HEK293 (cell line): Measurements from ENCODE around the gene HES7.

Source experiments
- EGR2 ChIP-seq: fragments of 450-650 bp; formaldehyde crosslinking; IDR thresholded peaks from 2 replicates; pipeline ENCODE4 v1.5.1; 2016; ENCODE audit warnings: low read depth, missing biosample characterization, missing genetic modification characterization
- GLI4 ChIP-seq: fragments of 450-650 bp; formaldehyde crosslinking; IDR thresholded peaks from 2 replicates; pipeline ENCODE4 v1.5.1; 2016; ENCODE audit warnings: missing biosample characterization, missing genetic modification characterization
- INSM2 ChIP-seq: fragments of 450-650 bp; formaldehyde crosslinking; IDR thresholded peaks from 2 replicates; pipeline ENCODE4 v1.5.1; 2016; ENCODE audit warnings: missing biosample characterization, missing genetic modification characterization
- KLF16 ChIP-seq: fragments of 450-650 bp; formaldehyde crosslinking; IDR thresholded peaks from 2 replicates; pipeline ENCODE4 v1.5.1; 2017; ENCODE audit warnings: missing biosample characterization, missing genetic modification characterization
- MZF1 ChIP-seq: fragments of 450-650 bp; formaldehyde crosslinking; IDR thresholded peaks from 2 replicates; pipeline ENCODE4 v1.5.1; 2017; ENCODE audit warnings: missing biosample characterization, missing genetic modification characterization, borderline replicate concordance
- SP7 ChIP-seq: fragments of 450-650 bp; formaldehyde crosslinking; IDR thresholded peaks from 2 replicates; pipeline ENCODE4 v1.5.1; 2016; ENCODE audit warnings: missing biosample characterization, missing genetic modification characterization
- ZBTB20 ChIP-seq: fragments of 450-650 bp; formaldehyde crosslinking; IDR thresholded peaks from 2 replicates; pipeline ENCODE4 v1.5.1; 2016; ENCODE audit warnings: missing biosample characterization, missing genetic modification characterization
- ZIC2 ChIP-seq: fragments of 450-650 bp; formaldehyde crosslinking; IDR thresholded peaks from 2 replicates; pipeline ENCODE4 v1.5.1; 2016; ENCODE audit warnings: missing biosample characterization, missing genetic modification characterization
- ZNF157 ChIP-seq: fragments of 450-650 bp; formaldehyde crosslinking; IDR thresholded peaks from 2 replicates; pipeline ENCODE4 v1.5.1; 2016; ENCODE audit warnings: missing biosample characterization, missing genetic modification characterization
- ZNF223 ChIP-seq: fragments of 450-650 bp; formaldehyde crosslinking; IDR thresholded peaks from 2 replicates; pipeline ENCODE4 v1.5.1; 2016; ENCODE audit warnings: missing biosample characterization, missing genetic modification characterization
- ZNF248 ChIP-seq: fragments of 450-650 bp; formaldehyde crosslinking; IDR thresholded peaks from 2 replicates; pipeline ENCODE4 v1.5.1; 2017; ENCODE audit warnings: missing biosample characterization, missing genetic modification characterization
- ZNF335 ChIP-seq: fragments of 450-650 bp; formaldehyde crosslinking; conservative IDR thresholded peaks from 2 replicates; pipeline ENCODE4 v1.5.1; 2016; ENCODE audit warnings: missing biosample characterization, missing genetic modification characterization
- ZNF423 ChIP-seq: fragments of 450-650 bp; formaldehyde crosslinking; IDR thresholded peaks from 2 replicates; pipeline ENCODE4 v1.5.1; 2016; ENCODE audit warnings: missing biosample characterization, missing genetic modification characterization
- ZNF488 ChIP-seq: fragments of 450-650 bp; formaldehyde crosslinking; IDR thresholded peaks from 2 replicates; pipeline ENCODE4 v1.5.1; 2016; ENCODE audit warnings: missing biosample characterization, missing genetic modification characterization
- ZNF501 ChIP-seq: fragments of 450-650 bp; formaldehyde crosslinking; IDR thresholded peaks from 2 replicates; pipeline ENCODE4 v1.5.1; 2016; ENCODE audit warnings: missing biosample characterization, missing genetic modification characterization
- ZNF514 ChIP-seq: fragments of 450-650 bp; formaldehyde crosslinking; IDR thresholded peaks from 2 replicates; pipeline ENCODE4 v1.5.1; 2016; ENCODE audit warnings: missing biosample characterization, missing genetic modification characterization
- ZNF549 ChIP-seq: fragments of 450-650 bp; IDR thresholded peaks from 2 replicates; pipeline ENCODE4 v1.5.1; 2018; ENCODE audit warnings: missing biosample characterization, missing genetic modification characterization, mild to moderate bottlenecking, inconsistent platforms, moderate library complexity
- ZNF585B ChIP-seq: fragments of 450-650 bp; formaldehyde crosslinking; IDR thresholded peaks from 2 replicates; pipeline ENCODE4 v1.5.1; 2016; ENCODE audit warnings: missing biosample characterization, missing genetic modification characterization
- ZNF621 ChIP-seq: fragments of 450-650 bp; formaldehyde crosslinking; IDR thresholded peaks from 2 replicates; pipeline ENCODE4 v1.5.1; 2017; ENCODE audit warnings: missing biosample characterization, missing genetic modification characterization
- ZNF639 ChIP-seq: fragments of 450-650 bp; formaldehyde crosslinking; IDR thresholded peaks from 2 replicates; pipeline ENCODE4 v1.5.1; 2016; ENCODE audit warnings: missing biosample characterization, missing genetic modification characterization
- ZNF701 ChIP-seq: fragments of 450-650 bp; formaldehyde crosslinking; IDR thresholded peaks from 2 replicates; pipeline ENCODE4 v1.5.1; 2016; ENCODE audit warnings: missing biosample characterization, missing genetic modification characterization
- ZNF791 ChIP-seq: fragments of 450-650 bp; formaldehyde crosslinking; IDR thresholded peaks from 2 replicates; pipeline ENCODE4 v1.5.1; 2016; ENCODE audit warnings: missing biosample characterization, missing genetic modification characterization
- ZNF792 ChIP-seq: fragments of 450-650 bp; formaldehyde crosslinking; IDR thresholded peaks from 2 replicates; pipeline ENCODE4 v1.5.1; 2016; ENCODE audit warnings: missing biosample characterization, missing genetic modification characterization
- ZNF843 ChIP-seq: fragments of 450-650 bp; formaldehyde crosslinking; IDR thresholded peaks from 2 replicates; pipeline ENCODE4 v1.5.1; 2016; ENCODE audit warnings: missing biosample characterization, missing genetic modification characterization
- TF ChIP-seq, protein P1 (sequence below): fragments of 450-650 bp; formaldehyde crosslinking; conservative IDR thresholded peaks from 2 replicates; pipeline ENCODE4 v1.5.1; 2016; ENCODE audit warnings: low read depth, missing biosample characterization, missing genetic modification characterization
- TF ChIP-seq, protein P2 (sequence below): fragments of 450-650 bp; formaldehyde crosslinking; IDR thresholded peaks from 2 replicates; pipeline ENCODE4 v1.5.1; 2017; ENCODE audit warnings: missing biosample characterization, mild to moderate bottlenecking, missing genetic modification characterization, moderate library complexity
- TF ChIP-seq, protein P3 (sequence below): fragments of 450-650 bp; formaldehyde crosslinking; conservative IDR thresholded peaks from 2 replicates; pipeline ENCODE4 v1.5.1; 2016; ENCODE audit warnings: low read depth, missing biosample characterization, missing genetic modification characterization

Gene HES7

GRCh38 chr17:8125947-8126490 is 2.1 kb upstream of the HES7 start (continued):
- TF ChIP-seq ZNF792 (tag by site-specific recombination) (no peak), ZNF223 (tag by site-specific recombination) (peak; percentile 88), ZNF157 (no peak), SP7 (tag by site-specific recombination) (peak; percentile 58), ZNF843 (0 out of 2 replicates have a peak, but pooled peaks have one; percentile 6), ZNF488 (tag by site-specific recombination) (no peak), ZBTB20 (tag by site-specific recombination) (peak; percentile 90), KLF16 (0 out of 2 replicates have a peak, but pooled peaks have one; percentile 0), GLI4 (tag by site-specific recombination) (0 out of 2 replicates have a peak, but pooled peaks have one; percentile 72), ZNF549 (tag by site-specific recombination) (no peak), ZNF791 (tag by site-specific recombination) (no peak), ZNF585B (tag by site-specific recombination) (no peak; the same call in 1 of the 2 replicates), MZF1 (tag by site-specific recombination) (no peak), ZNF248 (tag by site-specific recombination) (no peak), ZNF423 (tag by site-specific recombination) (peak; percentile 37; the same call in 1 of the 2 replicates), ZNF621 (tag by site-specific recombination) (no peak), ZNF514 (no peak), ZNF701 (tag by site-specific recombination) (no peak), ZNF501 (tag by site-specific recombination) (no peak; the same call in 1 of the 2 replicates), INSM2 (tag by site-specific recombination) (no peak), ZIC2 (peak; percentile 83), EGR2 (tag by site-specific recombination) (peak; percentile 31; the same call in 1 of the 2 replicates), ZNF335 (tag by site-specific recombination) (no peak; the same call in none of the 2 replicates), ZNF639 (tag by site-specific recombination) (peak; percentile 62)
- TF ChIP-seq, protein P1, sequence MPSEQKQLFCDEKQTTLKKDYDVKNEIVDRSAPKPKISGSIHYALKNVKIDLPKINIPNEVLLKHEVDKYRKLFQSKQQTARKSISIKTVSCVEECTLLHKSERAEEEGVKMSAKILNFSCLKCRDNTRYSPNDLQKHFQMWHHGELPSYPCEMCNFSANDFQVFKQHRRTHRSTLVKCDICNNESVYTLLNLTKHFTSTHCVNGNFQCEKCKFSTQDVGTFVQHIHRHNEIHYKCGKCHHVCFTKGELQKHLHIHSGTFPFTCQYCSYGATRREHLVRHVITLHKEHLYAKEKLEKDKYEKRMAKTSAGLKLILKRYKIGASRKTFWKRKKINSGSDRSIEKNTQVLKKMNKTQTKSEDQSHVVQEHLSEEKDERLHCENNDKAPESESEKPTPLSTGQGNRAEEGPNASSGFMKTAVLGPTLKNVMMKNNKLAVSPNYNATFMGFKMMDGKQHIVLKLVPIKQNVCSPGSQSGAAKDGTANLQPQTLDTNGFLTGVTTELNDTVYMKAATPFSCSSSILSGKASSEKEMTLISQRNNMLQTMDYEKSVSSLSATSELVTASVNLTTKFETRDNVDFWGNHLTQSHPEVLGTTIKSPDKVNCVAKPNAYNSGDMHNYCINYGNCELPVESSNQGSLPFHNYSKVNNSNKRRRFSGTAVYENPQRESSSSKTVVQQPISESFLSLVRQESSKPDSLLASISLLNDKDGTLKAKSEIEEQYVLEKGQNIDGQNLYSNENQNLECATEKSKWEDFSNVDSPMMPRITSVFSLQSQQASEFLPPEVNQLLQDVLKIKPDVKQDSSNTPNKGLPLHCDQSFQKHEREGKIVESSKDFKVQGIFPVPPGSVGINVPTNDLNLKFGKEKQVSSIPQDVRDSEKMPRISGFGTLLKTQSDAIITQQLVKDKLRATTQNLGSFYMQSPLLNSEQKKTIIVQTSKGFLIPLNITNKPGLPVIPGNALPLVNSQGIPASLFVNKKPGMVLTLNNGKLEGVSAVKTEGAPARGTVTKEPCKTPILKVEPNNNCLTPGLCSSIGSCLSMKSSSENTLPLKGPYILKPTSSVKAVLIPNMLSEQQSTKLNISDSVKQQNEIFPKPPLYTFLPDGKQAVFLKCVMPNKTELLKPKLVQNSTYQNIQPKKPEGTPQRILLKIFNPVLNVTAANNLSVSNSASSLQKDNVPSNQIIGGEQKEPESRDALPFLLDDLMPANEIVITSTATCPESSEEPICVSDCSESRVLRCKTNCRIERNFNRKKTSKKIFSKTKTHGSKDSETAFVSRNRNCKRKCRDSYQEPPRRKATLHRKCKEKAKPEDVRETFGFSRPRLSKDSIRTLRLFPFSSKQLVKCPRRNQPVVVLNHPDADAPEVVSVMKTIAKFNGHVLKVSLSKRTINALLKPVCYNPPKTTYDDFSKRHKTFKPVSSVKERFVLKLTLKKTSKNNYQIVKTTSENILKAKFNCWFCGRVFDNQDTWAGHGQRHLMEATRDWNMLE = no peak
- TF ChIP-seq, protein P2, sequence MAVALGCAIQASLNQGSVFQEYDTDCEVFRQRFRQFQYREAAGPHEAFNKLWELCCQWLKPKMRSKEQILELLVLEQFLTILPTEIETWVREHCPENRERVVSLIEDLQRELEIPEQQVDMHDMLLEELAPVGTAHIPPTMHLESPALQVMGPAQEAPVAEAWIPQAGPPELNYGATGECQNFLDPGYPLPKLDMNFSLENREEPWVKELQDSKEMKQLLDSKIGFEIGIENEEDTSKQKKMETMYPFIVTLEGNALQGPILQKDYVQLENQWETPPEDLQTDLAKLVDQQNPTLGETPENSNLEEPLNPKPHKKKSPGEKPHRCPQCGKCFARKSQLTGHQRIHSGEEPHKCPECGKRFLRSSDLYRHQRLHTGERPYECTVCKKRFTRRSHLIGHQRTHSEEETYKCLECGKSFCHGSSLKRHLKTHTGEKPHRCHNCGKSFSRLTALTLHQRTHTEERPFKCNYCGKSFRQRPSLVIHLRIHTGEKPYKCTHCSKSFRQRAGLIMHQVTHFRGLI = no peak
- TF ChIP-seq, protein P3, sequence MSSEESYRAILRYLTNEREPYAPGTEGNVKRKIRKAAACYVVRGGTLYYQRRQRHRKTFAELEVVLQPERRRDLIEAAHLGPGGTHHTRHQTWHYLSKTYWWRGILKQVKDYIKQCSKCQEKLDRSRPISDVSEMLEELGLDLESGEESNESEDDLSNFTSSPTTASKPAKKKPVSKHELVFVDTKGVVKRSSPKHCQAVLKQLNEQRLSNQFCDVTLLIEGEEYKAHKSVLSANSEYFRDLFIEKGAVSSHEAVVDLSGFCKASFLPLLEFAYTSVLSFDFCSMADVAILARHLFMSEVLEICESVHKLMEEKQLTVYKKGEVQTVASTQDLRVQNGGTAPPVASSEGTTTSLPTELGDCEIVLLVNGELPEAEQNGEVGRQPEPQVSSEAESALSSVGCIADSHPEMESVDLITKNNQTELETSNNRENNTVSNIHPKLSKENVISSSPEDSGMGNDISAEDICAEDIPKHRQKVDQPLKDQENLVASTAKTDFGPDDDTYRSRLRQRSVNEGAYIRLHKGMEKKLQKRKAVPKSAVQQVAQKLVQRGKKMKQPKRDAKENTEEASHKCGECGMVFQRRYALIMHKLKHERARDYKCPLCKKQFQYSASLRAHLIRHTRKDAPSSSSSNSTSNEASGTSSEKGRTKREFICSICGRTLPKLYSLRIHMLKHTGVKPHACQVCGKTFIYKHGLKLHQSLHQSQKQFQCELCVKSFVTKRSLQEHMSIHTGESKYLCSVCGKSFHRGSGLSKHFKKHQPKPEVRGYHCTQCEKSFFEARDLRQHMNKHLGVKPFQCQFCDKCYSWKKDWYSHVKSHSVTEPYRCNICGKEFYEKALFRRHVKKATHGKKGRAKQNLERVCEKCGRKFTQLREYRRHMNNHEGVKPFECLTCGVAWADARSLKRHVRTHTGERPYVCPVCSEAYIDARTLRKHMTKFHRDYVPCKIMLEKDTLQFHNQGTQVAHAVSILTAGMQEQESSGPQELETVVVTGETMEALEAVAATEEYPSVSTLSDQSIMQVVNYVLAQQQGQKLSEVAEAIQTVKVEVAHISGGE (tag by site-specific recombination) = 0 out of 2 replicates have a peak, but pooled peaks have one; percentile 6
